DOHH2 (cell line): Measurements from ENCODE around the gene TMEM14A.

Experiments
- CTCF ChIP-seq: fragments of 200-600 bp; sonication (generic); IDR thresholded peaks from one replicate; pipeline ENCODE4 v1.5.1; 2014; ENCODE audit warnings: antibody characterized with exemption, mild to moderate bottlenecking, low read depth, low read length; ENCODE audit not compliant: poor library complexity, severe bottlenecking
- EZH2phosphoT487 ChIP-seq: fragments of 200-600 bp; sonication (generic); IDR thresholded peaks from 2 replicates; pipeline ENCODE4 v1.6.1; 2017; ENCODE audit warnings: borderline replicate concordance, mild to moderate bottlenecking, antibody characterized with exemption, low read length, moderate library complexity, mixed read lengths

GRCh38 chr6:52734072-52734471 is 63.2 kb downstream of the TMEM14A start:
- TF ChIP-seq CTCF (no peak), EZH2phosphoT487 (no peak)
